Endodermal cell (in vitro differentiated cells): ENCODE results near the gene C1orf198. TPM values are rescaled to one million over a fixed set of nuclear protein-coding genes. Genes with fewer than 3 reads are reported as not detected.

Source experiments
- DNase-seq: peaks from one replicate; pipeline ENCODE4 v3.0.0-alpha.2; 2017
- H3K27ac ChIP-seq: 2 replicates; pipeline ENCODE4 v1.5.1; 2013; ENCODE audit warnings: mild to moderate bottlenecking, low read depth, low read length, moderate library complexity
- H3K27me3 ChIP-seq: 2 replicates; pipeline ENCODE4 v1.6.1; 2013; ENCODE audit warnings: mild to moderate bottlenecking, low read length, moderate library complexity; ENCODE audit not compliant: insufficient read depth, control insufficient read depth, poor library complexity, severe bottlenecking
- H3K36me3 ChIP-seq: 2 replicates; pipeline ENCODE4 v1.7.0; 2013; ENCODE audit warnings: mild to moderate bottlenecking, low read length, moderate library complexity; ENCODE audit not compliant: control insufficient read depth, insufficient read depth
- H3K4me1 ChIP-seq: one replicate; pipeline ENCODE4 v1.7.0; 2013; ENCODE audit warnings: low read length; ENCODE audit not compliant: control insufficient read depth, insufficient read depth
- H3K4me3 ChIP-seq: 2 replicates; pipeline ENCODE4 v1.5.1; 2013; ENCODE audit warnings: mild to moderate bottlenecking, low read length, moderate library complexity
- H3K9ac ChIP-seq: 2 replicates; pipeline ENCODE4 v1.6.1; 2013; ENCODE audit warnings: mild to moderate bottlenecking, low read length, moderate library complexity; ENCODE audit not compliant: poor library complexity, severe bottlenecking; ENCODE audit errors: extremely low read depth
- H3K9me3 ChIP-seq: 2 replicates; pipeline ENCODE4 v1.6.1; 2013; ENCODE audit warnings: mild to moderate bottlenecking, low read length, moderate library complexity; ENCODE audit not compliant: control insufficient read depth
- H3K27ac Mint-ChIP-seq: 2 replicates; pipeline ENCODE4 v1.8.0; 2020; ENCODE audit warnings: mixed read lengths
- H3K27me3 Mint-ChIP-seq: 2 replicates; pipeline ENCODE4 v1.8.0; 2021; ENCODE audit warnings: mild to moderate bottlenecking, mixed read lengths; ENCODE audit not compliant: insufficient read depth
- H3K36me3 Mint-ChIP-seq: 2 replicates; pipeline ENCODE4 v1.8.0; 2020; ENCODE audit warnings: low read depth, mixed read lengths
- H3K4me1 Mint-ChIP-seq: 2 replicates; pipeline ENCODE4 v1.8.0; 2020; ENCODE audit warnings: mixed read lengths
- H3K4me3 Mint-ChIP-seq: 2 replicates; pipeline ENCODE4 v1.8.0; 2020; ENCODE audit warnings: mild to moderate bottlenecking, moderate library complexity, mixed read lengths
- H3K9me3 Mint-ChIP-seq: 2 replicates; pipeline ENCODE4 v1.8.0; 2020; ENCODE audit warnings: mild to moderate bottlenecking, mixed read lengths
- WGBS, 2 experiments: methylation state at CpG; one replicate each; pipeline versions ENCODE4 v1.1.5 to v1.1.7; 2013; ENCODE audit warnings: missing lambda C conversion rate in 2 of 2, mixed read lengths in 1 of 2; ENCODE audit not compliant: insufficient coverage in 1 of 2, insufficient read length in 1 of 2; 5-methylcytosine and 5-hydroxymethylcytosine counted together
- total RNA-seq, 2 donors: library from RNA; stranded (reverse); fragmentation: NEBNext Ultra II Directional in 1 of 2; extraction: Animal tissue kit (Norgen Biotek cat#: 25700) in 1 of 2; gene quantifications; 2 replicates in 1 of 2; 3 replicates in 1 of 2; pipeline ENCODE4 v1.2.1, GENCODE V29; 2021
- TF ChIP-seq, protein P1 (sequence below): fragments of 200-600 bp; sonication (generic); conservative IDR thresholded peaks from 2 replicates; pipeline ENCODE4 v1.5.0; 2021; ENCODE audit warnings: antibody characterized with exemption, mild to moderate bottlenecking

Gene C1orf198
- total RNA-seq, 2 donors from 2014 or later: 37.5 to 44.8 TPM

GRCh38 chr1:230898748-230899147, 30.4 kb upstream of the C1orf198 start:
- Mint-ChIP-seq H3K9me3 (no peaks in the 10 kb centered on the region), H3K36me3 (peaks cover 1% of the 10 kb centered on the region), H3K27me3 (peaks cover 8% of the 10 kb centered on the region), H3K4me3 (no peak overlapping the region), H3K4me1 (no peaks in the 10 kb centered on the region), H3K27ac (no peak overlapping the region)
- H3K27me3 ChIP-seq: no peaks in the 10 kb centered on the region
- no peaks in the 10 kb centered on the region for H3K9me3 ChIP-seq
- no peak overlapping the region for H3K9ac ChIP-seq
- H3K4me1 ChIP-seq: no peaks in the 10 kb centered on the region
- no peak overlapping the region for H3K27ac ChIP-seq
- no peaks in the 10 kb centered on the region for H3K36me3 ChIP-seq
- no peak for DNase-seq
- H3K4me3 ChIP-seq: no peak overlapping the region
- TF ChIP-seq, protein P1, sequence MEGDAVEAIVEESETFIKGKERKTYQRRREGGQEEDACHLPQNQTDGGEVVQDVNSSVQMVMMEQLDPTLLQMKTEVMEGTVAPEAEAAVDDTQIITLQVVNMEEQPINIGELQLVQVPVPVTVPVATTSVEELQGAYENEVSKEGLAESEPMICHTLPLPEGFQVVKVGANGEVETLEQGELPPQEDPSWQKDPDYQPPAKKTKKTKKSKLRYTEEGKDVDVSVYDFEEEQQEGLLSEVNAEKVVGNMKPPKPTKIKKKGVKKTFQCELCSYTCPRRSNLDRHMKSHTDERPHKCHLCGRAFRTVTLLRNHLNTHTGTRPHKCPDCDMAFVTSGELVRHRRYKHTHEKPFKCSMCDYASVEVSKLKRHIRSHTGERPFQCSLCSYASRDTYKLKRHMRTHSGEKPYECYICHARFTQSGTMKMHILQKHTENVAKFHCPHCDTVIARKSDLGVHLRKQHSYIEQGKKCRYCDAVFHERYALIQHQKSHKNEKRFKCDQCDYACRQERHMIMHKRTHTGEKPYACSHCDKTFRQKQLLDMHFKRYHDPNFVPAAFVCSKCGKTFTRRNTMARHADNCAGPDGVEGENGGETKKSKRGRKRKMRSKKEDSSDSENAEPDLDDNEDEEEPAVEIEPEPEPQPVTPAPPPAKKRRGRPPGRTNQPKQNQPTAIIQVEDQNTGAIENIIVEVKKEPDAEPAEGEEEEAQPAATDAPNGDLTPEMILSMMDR: no peak
- WGBS, 2 experiments: 82 to 86% methylated on average over 2 to 8 of the region's 8 CpGs

DNA sequence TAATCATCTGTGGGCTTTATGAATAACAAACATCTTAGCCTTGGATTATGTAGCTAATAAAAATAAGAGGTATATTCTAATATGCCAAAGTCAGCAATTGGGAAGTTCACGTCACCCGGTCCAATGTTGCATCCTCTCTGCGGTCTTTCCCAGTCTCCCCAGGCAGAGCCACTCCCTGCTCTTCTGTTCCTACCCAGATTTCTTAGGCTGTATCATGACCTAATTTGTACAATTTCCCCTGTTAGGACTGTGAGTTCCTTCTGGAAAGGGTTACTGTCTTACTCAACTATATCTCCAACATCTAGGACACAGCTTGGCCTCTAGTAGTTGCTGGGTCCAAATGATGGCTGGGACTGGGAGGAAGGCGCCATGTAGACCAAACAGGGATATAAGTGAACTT, 29.8 kb upstream of the C1orf198 start:
- TF ChIP-seq, protein P1: no peak
- no peak overlapping the region for H3K4me3 Mint-ChIP-seq

GRCh38 chr1:230896779-230897178, 28.5 kb upstream of the C1orf198 start:
- Mint-ChIP-seq H3K36me3 (no peaks in the 10 kb centered on the region), H3K9me3 (no peaks in the 10 kb centered on the region), H3K4me1 (peaks cover 5% of the 10 kb centered on the region), H3K27ac (no peak overlapping the region), H3K4me3 (no peak overlapping the region), H3K27me3 (peaks cover 10% of the 10 kb centered on the region)
- Histone ChIP-seq H3K4me3 (no peak overlapping the region), H3K9me3 (no peaks in the 10 kb centered on the region), H3K27ac (no peak overlapping the region), H3K27me3 (no peaks in the 10 kb centered on the region), H3K9ac (no peak overlapping the region), H3K4me1 (no peaks in the 10 kb centered on the region), H3K36me3 (no peaks in the 10 kb centered on the region)
- DNase-seq: no peak
- TF ChIP-seq, protein P1: no peak
- WGBS, 2 experiments: 100% methylated on average over 1 of the region's 1 CpG; no CpG with 5 or more reads in 1 of the 2 experiments

More for the DNA sequence above, 29.8 kb upstream of the C1orf198 start:
- DNase-seq: no peak
- no peaks in the 10 kb centered on the region for H3K36me3 ChIP-seq
- Mint-ChIP-seq H3K4me1 (no peaks in the 10 kb centered on the region), H3K36me3 (no peaks in the 10 kb centered on the region), H3K27me3 (peaks cover 8% of the 10 kb centered on the region), H3K9me3 (no peaks in the 10 kb centered on the region), H3K27ac (no peak overlapping the region)
- no peaks in the 10 kb centered on the region for H3K27me3 ChIP-seq
- H3K9ac ChIP-seq: no peak overlapping the region
- no peaks in the 10 kb centered on the region for H3K4me1 ChIP-seq
- H3K4me3 ChIP-seq: no peak overlapping the region
- no peaks in the 10 kb centered on the region for H3K9me3 ChIP-seq
- no peak overlapping the region for H3K27ac ChIP-seq
- WGBS, 2 experiments: 96 to 100% methylated on average over 3 to 4 of the region's 4 CpGs
